ENCODE measurements around the gene ZCCHC8.
"Not testable (repeated sequence)": the region's sequence is repeated elsewhere in the genome, so short reads cannot be mapped to it uniquely, and the experiment has no call there.

ZCCHC8 gene

DNA sequence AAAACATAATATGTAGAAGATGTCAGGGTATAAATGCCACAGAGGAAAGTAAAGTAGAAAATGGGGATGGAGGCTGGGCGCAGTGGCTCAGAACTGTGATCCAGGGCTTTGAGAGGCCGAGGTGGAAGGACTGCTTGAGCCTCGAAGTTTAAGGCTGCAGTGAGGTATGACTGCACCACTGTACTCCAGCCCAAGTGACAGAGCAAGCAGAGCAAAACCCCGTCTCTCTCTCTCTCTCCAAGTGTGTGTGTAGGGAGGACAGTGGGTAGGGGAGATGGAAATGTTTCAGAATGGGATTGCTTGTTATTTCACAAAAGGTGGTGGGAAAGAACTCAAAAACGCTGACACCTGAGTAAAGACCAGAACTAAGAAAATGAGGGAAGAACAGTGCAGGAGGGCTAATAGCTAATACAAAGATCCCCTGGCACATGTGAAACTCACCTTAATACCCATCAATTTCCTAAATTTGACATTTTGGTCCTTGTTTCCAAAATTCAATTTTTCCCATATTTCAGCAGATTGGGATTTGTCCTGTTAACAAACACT lies 5.7 kb upstream of the ZCCHC8 start:
- no peak for DNase-seq

DNA sequence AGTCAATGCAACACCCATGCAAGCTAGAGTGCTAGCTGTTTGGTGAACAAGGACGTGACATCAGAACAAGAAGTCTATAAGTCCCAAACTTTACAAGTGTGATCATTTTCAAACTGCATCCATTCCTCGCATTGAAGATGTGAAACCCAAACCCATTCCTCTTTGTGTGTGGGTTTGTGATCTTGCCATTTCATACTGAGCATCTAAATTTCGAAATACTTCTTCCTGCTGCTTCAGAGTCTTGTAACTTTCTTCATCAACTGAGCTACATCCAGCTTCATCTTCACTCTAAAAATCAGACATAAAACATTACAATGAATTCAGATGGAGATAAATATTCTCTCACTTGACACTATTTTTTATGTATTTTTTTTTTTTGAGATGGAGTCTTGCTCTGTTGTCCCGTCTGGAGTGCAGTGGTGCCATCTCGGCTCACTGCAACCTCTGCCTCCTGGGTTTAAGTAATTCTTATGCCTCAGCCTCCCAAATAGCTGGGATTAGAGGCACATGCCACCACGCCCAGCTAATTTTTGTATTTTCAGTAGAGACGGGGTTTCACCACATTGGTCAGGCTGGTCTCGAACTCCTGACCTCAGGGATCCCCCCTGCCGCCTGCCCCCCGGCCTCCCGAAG lies 4.8 kb upstream of the ZCCHC8 start:
- no peak for DNase-seq

- DNase-seq = no peak
Observed at GRCh38 chr12:122503783-122504590, 3.3 kb upstream of the ZCCHC8 start.

- DNase-seq = no peak
Observed at GRCh38 chr12:122503147-122503751, 2.5 kb upstream of the ZCCHC8 start.

DNA sequence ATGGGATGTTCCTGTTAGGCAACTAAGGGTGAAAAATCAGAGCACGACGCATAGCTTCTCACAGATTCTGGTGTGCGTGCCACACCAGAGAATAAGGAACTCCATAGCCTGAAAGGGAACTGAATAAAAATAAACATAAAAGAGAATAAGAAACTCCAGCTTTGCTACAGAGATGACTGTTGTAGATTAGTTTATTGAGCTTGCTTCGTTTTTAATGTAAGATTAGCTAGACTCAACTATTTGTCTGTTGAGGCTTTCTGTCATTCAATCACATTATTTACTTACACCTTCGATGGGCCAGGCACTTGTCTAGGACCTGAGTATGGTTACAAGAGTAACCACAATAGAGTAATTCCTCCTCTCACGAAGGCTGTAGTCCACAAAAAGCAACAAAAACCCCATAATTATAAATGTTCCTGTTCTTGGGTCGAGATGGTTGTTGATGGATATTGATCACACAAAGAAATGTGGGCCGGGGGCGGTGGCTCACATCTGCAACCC lies 807 bp upstream of the ZCCHC8 start:
- DNase-seq = no peak

DNA sequence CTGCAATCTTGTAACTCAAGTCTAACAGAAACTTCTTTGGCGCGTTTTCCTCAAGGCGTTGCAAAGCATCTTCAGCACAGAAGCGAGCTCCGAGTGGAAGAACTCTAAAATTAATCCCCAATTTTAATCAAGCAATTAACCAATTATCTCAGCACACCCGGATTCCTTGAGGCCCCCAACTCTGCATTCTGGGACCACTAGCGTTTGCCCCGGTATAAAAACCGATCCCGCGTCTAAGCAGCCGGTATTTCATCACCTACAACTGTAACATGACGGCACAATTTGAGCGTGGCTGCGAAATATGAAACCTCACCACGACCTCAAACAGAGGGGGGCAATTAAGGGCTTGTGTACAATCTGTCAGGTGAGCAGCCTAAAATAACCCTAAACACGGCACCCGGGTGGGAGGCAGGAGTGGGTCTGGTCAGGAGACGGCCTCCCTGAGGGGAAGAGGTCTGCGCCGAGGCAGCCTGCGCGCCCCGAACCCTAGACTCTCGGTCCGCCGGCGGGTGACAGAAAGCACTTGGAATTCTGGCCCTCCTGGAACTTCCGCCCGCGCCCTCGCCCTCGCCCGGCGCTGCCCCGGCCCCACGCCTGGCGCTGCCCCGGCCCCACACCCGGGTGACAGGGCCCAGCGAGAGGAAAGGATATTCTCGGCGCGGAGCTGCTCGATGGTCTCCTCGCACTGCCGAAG lies 594 bp downstream of the ZCCHC8 start:
- peak; percentile 73 for DNase-seq

GRCh38 chr12:122495258-122495657 lies 5.5 kb downstream of the ZCCHC8 start:
- DNase-seq = no peak

DNA sequence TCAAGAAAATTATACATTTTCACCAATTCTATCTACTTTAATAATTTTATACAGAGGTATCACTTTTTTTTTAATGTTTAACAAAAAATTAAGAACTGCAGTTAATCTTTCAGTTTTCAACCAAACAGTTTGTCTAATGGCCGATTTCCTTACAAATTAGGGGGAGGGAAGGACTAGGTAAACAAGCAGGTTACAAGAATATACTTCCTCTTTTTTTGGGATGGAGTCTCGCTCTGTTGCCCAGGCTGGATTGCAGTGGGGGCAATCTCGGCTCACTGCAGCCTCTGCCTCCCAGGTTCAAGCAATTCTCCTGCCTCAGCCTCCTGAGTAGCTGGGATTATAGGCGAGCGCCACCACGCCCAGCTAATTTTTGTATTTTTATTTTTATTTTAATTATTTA lies 7.5 kb downstream of the ZCCHC8 start:
- DNase-seq = not testable (repeated sequence)

GRCh38 chr12:122491991-122492390 lies 8.7 kb downstream of the ZCCHC8 start:
- no peak for DNase-seq

- no peak for DNase-seq
Observed at GRCh38 chr12:122489038-122489437, 11.7 kb downstream of the ZCCHC8 start.

DNA sequence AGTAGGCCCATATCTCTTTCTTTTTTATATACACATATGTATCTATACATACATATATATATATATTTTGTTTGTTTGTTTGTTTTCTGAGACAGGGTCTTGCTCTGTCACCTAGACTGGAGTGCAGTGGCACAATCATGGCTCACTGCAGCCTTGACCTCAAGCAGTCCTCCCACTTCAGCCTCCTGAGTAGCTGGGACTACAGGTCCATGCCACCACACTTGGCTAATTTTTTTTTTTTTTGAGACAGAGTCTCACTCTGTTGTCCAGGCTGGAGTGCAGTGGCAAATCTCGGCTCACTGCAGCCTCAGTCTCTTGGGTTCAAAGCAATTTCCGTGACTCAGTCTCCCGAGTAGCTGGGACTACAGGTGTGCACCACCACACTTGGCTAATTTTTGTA lies 12.9 kb downstream of the ZCCHC8 start:
- DNase-seq = not testable (repeated sequence)

- no peak for DNase-seq
Observed at GRCh38 chr12:122486805-122487426, 13.8 kb downstream of the ZCCHC8 start.

DNA sequence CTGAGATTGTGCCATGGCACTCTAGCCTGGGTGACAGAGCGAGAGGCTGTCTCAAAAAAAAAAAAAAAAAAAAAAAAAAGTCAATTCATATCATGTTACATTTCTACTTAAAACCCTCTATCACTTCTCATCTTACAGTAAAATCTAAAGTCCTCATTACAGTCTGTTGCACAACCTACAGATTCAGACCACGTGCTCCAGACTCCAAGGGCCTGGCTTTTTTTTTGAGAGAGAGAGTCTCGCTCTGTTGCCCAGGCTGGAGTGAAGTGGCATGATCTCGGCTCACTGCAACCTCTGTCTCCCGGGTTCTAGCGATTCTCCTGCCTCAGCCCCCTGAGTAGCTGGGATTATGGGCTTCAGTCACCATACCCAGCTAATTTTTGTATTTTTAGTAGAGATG lies 14.4 kb downstream of the ZCCHC8 start:
- DNase-seq = peak; percentile 18

DNA sequence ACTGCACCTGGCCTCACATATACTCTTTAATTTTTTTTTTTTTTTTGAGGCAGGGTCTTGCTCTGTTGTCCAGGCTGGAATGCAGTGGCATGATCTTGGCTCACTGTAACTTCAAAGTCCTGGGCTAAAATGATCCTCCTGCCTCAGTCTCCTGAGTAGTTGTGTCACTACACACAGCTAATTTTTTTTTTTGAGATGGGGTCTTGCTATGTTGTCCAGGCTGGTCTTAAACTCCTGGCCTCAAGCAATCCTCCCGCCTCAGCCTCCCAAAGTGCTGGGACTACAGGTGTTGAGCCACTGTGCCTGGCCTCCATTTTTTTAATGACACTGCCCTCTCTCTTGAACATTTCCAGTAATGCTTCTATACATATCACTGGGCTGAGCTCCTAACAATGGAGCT lies 16.3 kb downstream of the ZCCHC8 start:
- not testable (repeated sequence) for DNase-seq

DNA sequence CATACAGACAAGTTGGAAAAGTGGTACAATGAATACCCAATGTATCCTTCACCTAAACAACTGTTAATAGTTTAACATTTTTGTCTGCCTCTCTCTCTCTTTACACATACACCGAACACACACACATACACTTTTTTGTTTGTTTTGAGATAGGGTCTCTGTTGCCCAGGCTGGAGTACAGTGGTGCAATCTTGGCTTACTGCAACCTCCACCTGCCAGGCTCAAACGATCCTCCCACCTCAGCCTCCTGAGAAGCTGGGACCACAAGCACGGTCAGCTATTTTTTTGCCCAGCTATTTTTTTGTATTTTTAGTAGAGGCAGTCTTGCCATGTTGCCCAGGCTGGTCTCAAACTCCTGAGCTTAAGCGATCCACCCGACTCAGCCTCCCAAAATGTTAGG lies 16.8 kb downstream of the ZCCHC8 start:
- DNase-seq = no peak

DNA sequence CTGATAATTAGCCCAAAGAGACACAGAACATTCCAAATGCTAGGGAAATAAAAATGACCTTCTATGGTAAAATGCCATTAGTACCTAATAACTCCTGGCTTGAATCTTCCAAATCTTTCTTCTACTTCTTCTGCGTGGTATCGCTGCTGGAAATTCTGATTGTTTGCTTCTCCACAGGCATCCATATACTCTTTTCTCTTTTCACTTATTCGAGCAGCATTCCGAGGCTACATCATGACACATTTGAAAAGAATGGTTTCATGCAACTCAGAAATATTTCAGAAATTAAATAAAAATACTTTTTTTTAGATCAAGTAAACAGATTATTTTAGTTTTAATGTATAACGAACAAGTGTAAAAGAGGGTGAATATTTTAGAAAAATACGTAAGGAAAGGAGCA lies 18.9 kb downstream of the ZCCHC8 start:
- DNase-seq = no peak

DNA sequence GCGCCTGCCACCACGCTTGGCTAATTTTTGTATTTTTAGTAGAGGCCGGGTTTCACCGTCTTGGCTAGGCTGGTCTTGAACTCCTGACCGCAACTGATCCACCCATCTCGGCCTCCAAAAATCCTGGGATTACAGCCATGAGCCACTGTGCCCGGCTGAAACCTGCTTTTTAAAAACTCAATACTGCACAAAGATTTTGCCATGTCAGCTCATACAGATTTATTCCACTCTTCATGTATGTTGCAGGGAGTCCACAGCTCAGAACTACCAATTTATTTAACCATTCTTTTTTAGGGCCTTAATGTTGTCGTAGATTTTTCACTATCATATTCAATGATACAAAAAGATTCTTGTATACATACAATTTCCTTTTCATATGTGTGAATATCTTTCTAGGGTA lies 20.0 kb downstream of the ZCCHC8 start:
- DNase-seq = no peak

- DNase-seq = no peak
Observed at GRCh38 chr12:122474324-122474716, 26.4 kb downstream of the ZCCHC8 start.

DNA sequence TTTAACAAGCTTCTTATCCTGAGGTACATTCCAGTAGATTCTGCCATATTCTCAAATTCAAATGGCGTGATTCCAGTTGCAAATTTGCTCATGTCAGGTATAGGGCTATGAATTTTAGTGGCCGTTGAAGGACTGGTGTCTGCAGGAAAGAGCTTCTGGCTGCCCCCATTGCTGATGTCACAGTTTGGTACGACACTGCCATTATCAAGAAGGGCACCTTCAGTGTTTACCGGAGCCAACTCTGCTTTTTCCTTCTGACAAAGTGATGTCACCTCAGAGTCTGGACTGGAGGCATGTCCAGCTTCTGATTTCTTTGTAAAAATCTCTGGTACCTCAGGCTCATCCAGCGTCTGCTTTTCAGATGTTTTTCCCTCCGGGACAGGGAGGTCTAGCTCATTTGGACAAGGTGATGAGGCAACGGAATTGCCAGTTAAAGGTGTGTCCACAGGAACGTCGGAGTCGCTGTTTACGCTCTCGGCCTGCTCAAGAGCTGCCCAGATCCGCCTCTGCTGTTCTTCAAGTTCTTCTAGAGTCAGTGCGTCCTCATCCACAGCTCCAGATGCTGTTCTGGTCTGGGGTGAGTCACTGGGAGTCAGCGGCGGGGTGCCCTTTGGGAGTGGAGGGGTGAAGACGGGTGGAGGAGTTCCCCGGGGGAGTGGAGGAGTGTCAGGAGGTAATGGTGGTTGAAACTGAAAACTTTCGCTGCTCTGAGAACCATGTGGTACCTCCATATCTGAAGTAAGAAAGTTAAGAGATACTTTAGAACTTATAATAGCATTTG lies 27.0 kb downstream of the ZCCHC8 start:
- no peak for DNase-seq

DNA sequence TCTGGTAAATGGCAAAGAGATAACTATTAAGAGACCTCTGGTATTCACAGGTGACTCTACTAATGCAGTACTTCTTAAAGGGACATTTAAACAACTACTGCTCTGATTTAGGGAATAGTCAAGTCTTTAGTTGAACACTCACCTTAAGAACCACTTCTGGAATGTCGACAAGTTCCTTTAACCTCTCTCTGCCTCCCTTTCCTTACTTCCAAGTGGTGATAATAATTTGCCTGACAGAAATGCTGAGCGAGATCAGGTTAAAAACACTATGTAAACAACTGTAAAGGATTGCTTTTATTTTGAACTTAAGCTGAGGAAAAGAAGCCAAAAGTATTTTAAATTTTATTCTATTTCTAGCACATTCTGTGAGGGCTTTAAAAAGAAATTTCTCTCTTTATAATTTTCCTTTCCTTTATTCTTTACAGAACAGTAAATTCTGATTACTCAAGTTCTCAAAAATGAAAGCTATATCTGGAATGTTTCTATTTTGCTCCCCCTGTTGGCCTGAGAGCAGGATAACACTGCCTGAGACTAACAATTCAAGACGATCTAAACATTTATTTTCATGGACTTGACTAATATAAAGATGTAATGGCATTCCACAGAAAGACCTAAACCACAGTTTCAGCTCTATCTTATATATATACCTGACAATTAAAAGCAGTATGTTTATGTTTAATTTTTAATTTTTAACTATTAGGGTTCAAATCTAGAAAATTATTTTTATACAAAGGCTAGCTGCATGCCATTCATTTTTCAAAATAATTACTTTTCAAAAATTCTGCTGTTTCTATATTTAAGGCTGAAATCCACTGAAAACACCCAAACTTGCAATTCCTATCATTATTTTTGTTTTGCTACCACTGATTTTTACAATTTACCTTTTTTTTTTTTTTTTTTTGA lies 29.2 kb downstream of the ZCCHC8 start:
- DNase-seq = peak; percentile 42

GRCh38 chr12:122470576-122470975 lies 30.2 kb downstream of the ZCCHC8 start:
- not testable (repeated sequence) for DNase-seq

Data from NCI-H2029 (cell line).